Activated CD4-positive, alpha-beta memory T cell treated with anti-CD3 and anti-CD28 coated beads, Interleukin-2, amount 10 ng/mL, durations not matched to agents 7 days and 5 days (primary cell): Measurements from ENCODE around the gene CCNT2. TPM values are rescaled to one million over a fixed set of nuclear protein-coding genes. Genes with fewer than 3 reads are reported as not detected.
A peak's percentile ranks its signal among the peaks of the same experiment; 100 is the strongest.

ENCODE experiments used
- CTCF ChIA-PET: fragments of 350-600 bp; sonication (Branson Sonifier 250); formaldehyde crosslinking; loops from one replicate; lab custom pipeline; 2021; ENCODE audit warnings: antibody characterized with exemption, inconsistent platforms; lab: Charles Lee
- POLR2A ChIA-PET: fragments of 350-600 bp; sonication (Branson Sonifier 250); formaldehyde crosslinking; loops from one replicate; lab custom pipeline; 2021; ENCODE audit warnings: antibody characterized with exemption; lab: Charles Lee
- DNase-seq: peaks from one replicate; pipeline ENCODE4 v3.0.0-alpha.2; 2020
- H3K27ac Mint-ChIP-seq: one replicate; pipeline ENCODE4 v1.8.0; 2021; ENCODE audit warnings: mild to moderate bottlenecking, mixed read lengths
- H3K27me3 Mint-ChIP-seq: one replicate; pipeline ENCODE4 v1.8.0; 2021; ENCODE audit warnings: mixed read lengths
- H3K36me3 Mint-ChIP-seq: one replicate; pipeline ENCODE4 v1.8.0; 2021; ENCODE audit warnings: low read depth, mixed read lengths
- H3K4me1 Mint-ChIP-seq: one replicate; pipeline ENCODE4 v1.8.0; 2021; ENCODE audit warnings: mixed read lengths
- H3K4me3 Mint-ChIP-seq: one replicate; pipeline ENCODE4 v1.8.0; 2021; ENCODE audit warnings: mild to moderate bottlenecking, mixed read lengths
- H3K9me3 Mint-ChIP-seq: one replicate; pipeline ENCODE4 v1.8.0; 2021; ENCODE audit warnings: mixed read lengths
- total RNA-seq, 2 experiments: library from RNA; stranded (reverse); gene quantifications; one replicate each; pipeline ENCODE4 v1.2.3, GENCODE V29; 2021

CCNT2 gene
- total RNA-seq, 2 experiments from 2014 or later: 35.8 to 37.4 TPM

- ChIA-PET CTCF (no interaction called here), POLR2A (no interaction called here)
- H3K9me3 Mint-ChIP-seq: no peaks in the 10 kb centered on the region
- no peak overlapping the region for H3K4me3 Mint-ChIP-seq
- peaks cover 37% of the 10 kb centered on the region for H3K36me3 Mint-ChIP-seq
- H3K27me3 Mint-ChIP-seq: no peaks in the 10 kb centered on the region
- H3K4me1 Mint-ChIP-seq: peaks cover 43% of the 10 kb centered on the region
- no peak for DNase-seq
- H3K27ac Mint-ChIP-seq: no peak overlapping the region
Observed at GRCh38 chr2:134932864-134933526, 14.4 kb downstream of the CCNT2 start.

GRCh38 chr2:134933732-134934131, 15.1 kb downstream of the CCNT2 start:
- H3K36me3 Mint-ChIP-seq: peaks cover 41% of the 10 kb centered on the region
- H3K9me3 Mint-ChIP-seq: no peaks in the 10 kb centered on the region
- no peak overlapping the region for H3K27ac Mint-ChIP-seq
- no peaks in the 10 kb centered on the region for H3K27me3 Mint-ChIP-seq
- POLR2A ChIA-PET: interaction anchor here (2.4 kb wide), 1 partner anchor 16 kb away, joined by 8 read pairs; the partner anchor contains the start of gene CCNT2
- peaks cover 49% of the 10 kb centered on the region for H3K4me1 Mint-ChIP-seq
- CTCF ChIA-PET: no interaction called here
- DNase-seq: no peak
- H3K4me3 Mint-ChIP-seq: no peak overlapping the region

GRCh38 chr2:134934150-134934549, 15.5 kb downstream of the CCNT2 start:
- peaks cover 50% of the 10 kb centered on the region for H3K4me1 Mint-ChIP-seq
- H3K9me3 Mint-ChIP-seq: no peaks in the 10 kb centered on the region
- CTCF ChIA-PET: no interaction called here
- peaks cover 43% of the 10 kb centered on the region for H3K36me3 Mint-ChIP-seq
- DNase-seq: no peak
- no peak overlapping the region for H3K4me3 Mint-ChIP-seq
- no peaks in the 10 kb centered on the region for H3K27me3 Mint-ChIP-seq
- POLR2A ChIA-PET: interaction anchor here (2.4 kb wide), 1 partner anchor 16 kb away, joined by 8 read pairs; the partner anchor contains the start of gene CCNT2
- no peak overlapping the region for H3K27ac Mint-ChIP-seq

GRCh38 chr2:134934641-134935040, 16.0 kb downstream of the CCNT2 start:
- Mint-ChIP-seq H3K4me1 (peaks cover 50% of the 10 kb centered on the region), H3K27ac (no peak overlapping the region), H3K27me3 (no peaks in the 10 kb centered on the region), H3K9me3 (no peaks in the 10 kb centered on the region), H3K4me3 (no peak overlapping the region), H3K36me3 (peaks cover 45% of the 10 kb centered on the region)
- POLR2A ChIA-PET: interaction anchor here (2.4 kb wide), 1 partner anchor 16 kb away, joined by 8 read pairs; the partner anchor contains the start of gene CCNT2
- CTCF ChIA-PET: no interaction called here
- DNase-seq: no peak

GRCh38 chr2:134936691-134937090, 18.1 kb downstream of the CCNT2 start:
- DNase-seq: no peak
- H3K4me1 Mint-ChIP-seq: peaks cover 37% of the 10 kb centered on the region
- H3K9me3 Mint-ChIP-seq: no peaks in the 10 kb centered on the region
- ChIA-PET POLR2A (no interaction called here), CTCF (no interaction called here)
- H3K36me3 Mint-ChIP-seq: peaks cover 50% of the 10 kb centered on the region
- H3K27ac Mint-ChIP-seq: no peak overlapping the region
- no peaks in the 10 kb centered on the region for H3K27me3 Mint-ChIP-seq
- no peak overlapping the region for H3K4me3 Mint-ChIP-seq

GRCh38 chr2:134943540-134943939, 24.9 kb downstream of the CCNT2 start:
- H3K4me3 Mint-ChIP-seq: no peak overlapping the region
- H3K9me3 Mint-ChIP-seq: no peaks in the 10 kb centered on the region
- DNase-seq: no peak
- H3K4me1 Mint-ChIP-seq: peaks cover 10% of the 10 kb centered on the region
- H3K27me3 Mint-ChIP-seq: no peaks in the 10 kb centered on the region
- ChIA-PET POLR2A (interaction anchor here (1.5 kb wide), 1 partner anchor 17 kb away, joined by 3 read pairs; no protein-coding TSS in a partner anchor), CTCF (no interaction called here)
- H3K27ac Mint-ChIP-seq: no peak overlapping the region
- H3K36me3 Mint-ChIP-seq: peaks cover 61% of the 10 kb centered on the region

- ChIA-PET POLR2A (interaction anchor here (1.4 to 1.5 kb wide), 2 partner anchors 19 to 25 kb away, joined by 3 read pairs; no protein-coding TSS in a partner anchor), CTCF (no interaction called here)
- Mint-ChIP-seq H3K27ac (peak overlapping the region; percentile 9), H3K36me3 (peaks cover 63% of the 10 kb centered on the region), H3K4me1 (peaks cover 14% of the 10 kb centered on the region), H3K9me3 (no peaks in the 10 kb centered on the region), H3K4me3 (no peak overlapping the region), H3K27me3 (no peaks in the 10 kb centered on the region)
- no peak for DNase-seq
Observed at GRCh38 chr2:134944975-134945374, 26.4 kb downstream of the CCNT2 start.

GRCh38 chr2:134946073-134946472, 27.5 kb downstream of the CCNT2 start:
- peaks cover 20% of the 10 kb centered on the region for H3K4me1 Mint-ChIP-seq
- DNase-seq: no peak
- ChIA-PET POLR2A (interaction anchor here (1.4 kb wide), 1 partner anchor 26 kb away, joined by 3 read pairs; no protein-coding TSS in a partner anchor), CTCF (no interaction called here)
- H3K27ac Mint-ChIP-seq: no peak overlapping the region
- no peaks in the 10 kb centered on the region for H3K9me3 Mint-ChIP-seq
- H3K4me3 Mint-ChIP-seq: no peak overlapping the region
- peaks cover 66% of the 10 kb centered on the region for H3K36me3 Mint-ChIP-seq
- H3K27me3 Mint-ChIP-seq: no peaks in the 10 kb centered on the region

- CTCF ChIA-PET: no interaction called here
Observed at GRCh38 chr2:134949981-134950708, 31.5 kb downstream of the CCNT2 start.

GRCh38 chr2:134950886-134951285, 32.3 kb downstream of the CCNT2 start:
- peaks cover 69% of the 10 kb centered on the region for H3K36me3 Mint-ChIP-seq
- H3K27ac Mint-ChIP-seq: no peak overlapping the region
- ChIA-PET CTCF (no interaction called here), POLR2A (interaction anchor here (0.9 kb wide), 1 partner anchor 24 kb away, joined by 3 read pairs; no protein-coding TSS in a partner anchor)
- no peak for DNase-seq
- no peak overlapping the region for H3K4me3 Mint-ChIP-seq
- H3K9me3 Mint-ChIP-seq: no peaks in the 10 kb centered on the region
- H3K27me3 Mint-ChIP-seq: no peaks in the 10 kb centered on the region
- peaks cover 20% of the 10 kb centered on the region for H3K4me1 Mint-ChIP-seq

More at GRCh38 chr2:134949981-134950708, 31.5 kb downstream of the CCNT2 start:
- Mint-ChIP-seq H3K27me3 (no peaks in the 10 kb centered on the region), H3K27ac (peak overlapping the region; percentile 40), H3K4me3 (no peak overlapping the region), H3K36me3 (peaks cover 76% of the 10 kb centered on the region), H3K9me3 (no peaks in the 10 kb centered on the region), H3K4me1 (peaks cover 20% of the 10 kb centered on the region)
- POLR2A ChIA-PET: interaction anchor here (0.9 kb wide), 2 partner anchors 8 to 23 kb away, joined by 3 read pairs; no protein-coding TSS in a partner anchor
- DNase-seq: no peak

GRCh38 chr2:134952608-134953007, 34.0 kb downstream of the CCNT2 start:
- POLR2A ChIA-PET: interaction anchor here (1.1 kb wide), 1 partner anchor 35 kb away, joined by 3 read pairs; no protein-coding TSS in a partner anchor
- H3K9me3 Mint-ChIP-seq: no peaks in the 10 kb centered on the region
- no peaks in the 10 kb centered on the region for H3K27me3 Mint-ChIP-seq
- DNase-seq: no peak
- CTCF ChIA-PET: no interaction called here
- H3K27ac Mint-ChIP-seq: no peak overlapping the region
- peaks cover 20% of the 10 kb centered on the region for H3K4me1 Mint-ChIP-seq
- no peak overlapping the region for H3K4me3 Mint-ChIP-seq
- peaks cover 71% of the 10 kb centered on the region for H3K36me3 Mint-ChIP-seq

GRCh38 chr2:134954065-134954464, 35.4 kb downstream of the CCNT2 start:
- ChIA-PET POLR2A (interaction anchor here (1.7 kb wide), 1 partner anchor 11 kb away, joined by 3 read pairs; no protein-coding TSS in a partner anchor), CTCF (no interaction called here)
- DNase-seq: no peak
- Mint-ChIP-seq H3K27ac (no peak overlapping the region), H3K4me1 (peaks cover 17% of the 10 kb centered on the region), H3K4me3 (no peak overlapping the region), H3K27me3 (no peaks in the 10 kb centered on the region), H3K9me3 (no peaks in the 10 kb centered on the region), H3K36me3 (peaks cover 71% of the 10 kb centered on the region)

GRCh38 chr2:134955744-134956143, 37.1 kb downstream of the CCNT2 start:
- Mint-ChIP-seq H3K27me3 (no peaks in the 10 kb centered on the region), H3K27ac (no peak overlapping the region), H3K4me3 (no peak overlapping the region), H3K9me3 (no peaks in the 10 kb centered on the region), H3K36me3 (peaks cover 62% of the 10 kb centered on the region), H3K4me1 (peaks cover 6% of the 10 kb centered on the region)
- no peak for DNase-seq
- ChIA-PET POLR2A (interaction anchor here (1.2 to 1.3 kb wide), 2 partner anchors 20 to 38 kb away, joined by 3 to 4 read pairs; no protein-coding TSS in a partner anchor), CTCF (no interaction called here)
